ENCODE data around the gene PCDHB13. TPM values are rescaled to one million over a fixed set of nuclear protein-coding genes. Genes with fewer than 3 reads are reported as not detected.
"Not testable (repeated sequence)": the region's sequence is repeated elsewhere in the genome, so short reads cannot be mapped to it uniquely, and the experiment has no call there.

The PCDHB13 gene
- polyA plus RNA-seq, 3 donors, result 0.34 to 1.7 (median 1.3) TPM

DNA sequence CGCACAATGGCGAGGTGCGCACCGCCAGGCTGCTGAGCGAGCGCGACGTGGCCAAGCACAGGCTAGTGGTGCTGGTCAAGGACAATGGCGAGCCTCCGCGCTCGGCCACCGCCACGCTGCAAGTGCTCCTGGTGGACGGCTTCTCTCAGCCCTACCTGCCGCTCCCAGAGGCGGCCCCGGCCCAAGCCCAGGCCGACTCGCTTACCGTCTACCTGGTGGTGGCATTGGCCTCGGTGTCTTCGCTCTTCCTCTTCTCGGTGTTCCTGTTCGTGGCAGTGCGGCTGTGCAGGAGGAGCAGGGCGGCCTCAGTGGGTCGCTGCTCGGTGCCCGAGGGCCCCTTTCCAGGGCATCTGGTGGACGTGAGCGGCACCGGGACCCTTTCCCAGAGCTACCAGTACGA lies 33.7 kb downstream of the PCDHB13 start:
- H3K27ac ChIP-seq (ENCODE audit: low read depth, low read length), result not testable (repeated sequence)
- 42 to 45% (median 43%) methylated on average over 33 to 34 of the region's 34 CpGs for WGBS, 3 donors

DNA sequence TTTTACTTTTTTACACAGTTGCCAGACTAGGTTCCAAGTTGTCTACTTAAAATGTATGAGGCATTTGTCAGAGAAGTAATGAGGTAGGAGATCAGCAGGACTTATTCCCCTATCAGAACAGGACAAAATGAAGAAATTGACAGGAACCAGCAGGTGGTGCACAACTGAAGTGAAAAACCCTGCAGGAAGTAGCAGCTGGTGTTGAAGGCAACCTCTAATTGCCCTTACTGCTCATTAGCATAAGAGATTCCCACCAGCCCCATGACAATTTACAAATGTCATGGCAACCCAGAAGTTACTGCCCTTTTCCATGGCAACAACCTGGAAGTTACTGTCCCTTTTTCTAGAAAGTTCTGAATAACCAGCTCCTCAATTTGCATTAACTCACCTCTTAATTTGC lies 36.9 kb downstream of the PCDHB13 start:
- no peak overlapping the region for H3K27ac ChIP-seq (ENCODE audit: low read depth, low read length)

DNA sequence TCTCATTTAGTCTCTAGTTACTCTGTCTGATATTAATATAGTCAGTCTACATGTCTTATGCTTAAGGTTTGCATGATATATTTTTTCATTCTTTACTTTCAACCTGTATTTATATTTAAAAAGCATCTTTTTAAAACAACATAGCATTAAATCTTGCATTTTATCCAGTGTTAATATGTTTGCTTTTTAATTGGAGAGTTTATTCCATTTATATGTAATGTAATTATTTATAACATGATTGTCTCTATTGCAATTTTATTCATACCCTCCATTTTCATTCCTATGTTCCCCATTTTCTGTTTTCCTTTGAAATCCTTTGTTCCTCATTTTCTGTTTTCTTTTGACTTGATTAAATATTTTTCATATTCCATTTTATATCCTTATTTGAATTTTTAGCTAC lies 44.7 kb downstream of the PCDHB13 start:
- H3K27ac ChIP-seq (ENCODE audit: low read depth, low read length), result no peak overlapping the region

DNA sequence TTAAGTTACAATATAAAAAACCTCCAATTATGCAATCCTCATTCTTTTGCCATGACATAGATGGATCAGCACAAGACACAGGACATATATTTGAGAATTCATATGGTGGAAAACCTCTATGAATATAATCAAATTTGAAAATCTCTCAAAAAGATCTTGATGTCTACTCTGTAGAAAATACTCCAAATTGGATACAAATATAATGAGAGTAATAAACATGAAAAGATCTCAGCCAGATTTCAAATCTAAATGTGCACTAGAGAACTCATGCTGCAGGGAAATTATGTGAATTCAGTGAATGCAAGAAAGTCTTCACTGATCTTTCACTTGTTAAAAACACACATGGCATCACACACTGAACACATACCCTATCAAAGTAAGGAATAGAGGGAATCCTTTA lies 45.2 kb downstream of the PCDHB13 start:
- H3K27ac ChIP-seq (ENCODE audit: low read depth, low read length), result no peak overlapping the region

DNA sequence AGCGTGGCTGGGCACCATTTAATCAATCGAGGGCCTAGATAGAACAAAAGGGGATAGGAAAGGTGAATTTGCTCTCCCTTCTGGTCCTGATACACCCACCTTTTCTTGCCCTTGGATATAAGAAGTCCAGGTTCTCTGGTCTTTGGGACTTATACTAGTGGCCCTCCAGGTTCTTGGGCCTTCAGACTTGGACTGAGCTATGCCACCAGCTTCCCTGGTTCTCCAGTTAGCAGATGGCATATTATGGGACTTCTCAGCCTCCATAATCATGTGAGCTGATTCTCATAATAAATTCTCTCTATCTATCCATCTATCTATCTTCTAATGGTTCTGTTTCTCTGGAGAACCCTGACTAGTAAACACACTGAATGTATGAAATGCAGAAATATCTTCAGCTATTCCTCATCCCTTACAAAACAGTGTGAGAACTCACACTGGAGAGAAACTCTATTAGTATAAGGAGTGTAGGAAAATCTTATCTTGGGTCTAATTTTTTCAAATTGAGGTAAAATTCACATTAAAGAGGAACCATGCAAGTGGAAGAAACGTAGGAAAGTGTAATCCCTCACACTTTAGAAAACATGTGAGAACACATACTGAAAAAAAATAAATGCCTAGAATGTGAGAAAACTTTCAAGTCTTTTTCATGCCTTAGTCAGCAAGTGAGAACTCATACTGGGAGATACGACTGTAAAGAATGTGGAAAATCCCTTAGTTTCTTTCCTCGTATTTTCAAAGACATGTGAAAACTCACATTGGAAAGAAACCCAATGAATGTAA lies 46.9 kb downstream of the PCDHB13 start:
- H3K27ac ChIP-seq (ENCODE audit: low read depth, low read length), result no peak overlapping the region
- whole genome bisulfite sequencing, 3 donors, result 65 to 70% (median 67%) methylated on average over 5 of the region's 5 CpGs

DNA sequence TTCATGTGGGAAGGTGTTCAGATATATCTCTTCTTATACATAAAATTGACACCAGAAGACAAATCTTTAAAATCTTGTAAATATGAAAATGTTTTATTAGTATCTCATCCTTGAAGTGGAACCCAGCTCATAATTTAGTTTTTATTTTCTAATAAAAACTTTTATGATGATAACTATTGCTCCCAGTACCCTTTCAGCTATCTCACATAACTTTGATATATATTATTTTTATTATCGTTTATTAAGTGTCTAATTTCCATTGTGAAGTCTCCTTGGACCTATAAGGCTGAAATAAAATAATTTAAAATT lies 47.5 kb downstream of the PCDHB13 start:
- no peak overlapping the region for H3K27ac ChIP-seq (ENCODE audit: low read depth, low read length)
- 30 to 83% (median 78%) methylated on average over 1 of the region's 1 CpG for WGBS, 3 donors

Other genes starting within 250 kb of the PCDHB13 start
- under 1 TPM; 0.11 to 0.28 (median 0.25) TPM for gene PCDHAC2, start 247.4 kb upstream of the PCDHB13 start, polyA plus RNA-seq
- under 1 TPM in 1 of 3 donors, not detected in 2; 0.05 TPM for gene PCDHB1, start 162.5 kb upstream of the PCDHB13 start, polyA plus RNA-seq
- gene PCDHB2, start 119.3 kb upstream of the PCDHB13 start, polyA plus RNA-seq, result 1 to 10 TPM in 1 of 3 donors, under 1 TPM in 2; 0.74 to 3.2 (median 0.79) TPM
- gene PCDHB3, start 113.4 kb upstream of the PCDHB13 start, polyA plus RNA-seq, result 1 to 10 TPM in 1 of 3 donors, under 1 TPM in 2; 0.48 to 1.4 (median 0.90) TPM
- 1 to 10 TPM in 2 of 3 donors, under 1 TPM in 1; 0.90 to 2.9 (median 1.9) TPM for gene PCDHB4, start 92.1 kb upstream of the PCDHB13 start, polyA plus RNA-seq
- gene PCDHB5, start 78.7 kb upstream of the PCDHB13 start, polyA plus RNA-seq, result 1 to 10 TPM; 1.3 to 5.8 (median 1.6) TPM
- under 1 TPM in 2 of 3 donors, not detected in 1; 0.33 to 0.46 TPM for gene PCDHB6, start 63.9 kb upstream of the PCDHB13 start, polyA plus RNA-seq
- 1 to 10 TPM in 1 of 3 donors, under 1 TPM in 2; 0.20 to 1.5 (median 0.79) TPM for gene PCDHB7, start 41.3 kb upstream of the PCDHB13 start, polyA plus RNA-seq
- gene PCDHB8, start 36.1 kb upstream of the PCDHB13 start, polyA plus RNA-seq, result 1 to 10 TPM in 1 of 3 donors, under 1 TPM in 1, not detected in 1; 0.42 to 1.2 TPM
- 1 to 10 TPM in 1 of 3 donors, under 1 TPM in 2; 0.72 to 1.4 (median 0.90) TPM for gene PCDHB16, start 31.5 kb upstream of the PCDHB13 start, polyA plus RNA-seq
- gene PCDHB9, start 26.8 kb upstream of the PCDHB13 start, polyA plus RNA-seq, result under 1 TPM; 0.38 to 0.88 (median 0.79) TPM
- 1 to 10 TPM in 1 of 3 donors, under 1 TPM in 2; 0.41 to 1.1 (median 0.67) TPM for gene PCDHB10, start 21.6 kb upstream of the PCDHB13 start, polyA plus RNA-seq
- 1 to 10 TPM in 2 of 3 donors, under 1 TPM in 1; 0.45 to 1.4 (median 1.0) TPM for gene PCDHB11, start 14.3 kb upstream of the PCDHB13 start, polyA plus RNA-seq
- 1 to 10 TPM in 2 of 3 donors, under 1 TPM in 1; 0.81 to 1.2 (median 1.2) TPM for gene PCDHB12, start 5.2 kb upstream of the PCDHB13 start, polyA plus RNA-seq
- 1 to 10 TPM; 1.3 to 2.5 (median 1.4) TPM for gene PCDHB14, start 9.4 kb downstream of the PCDHB13 start, polyA plus RNA-seq
- gene PCDHB15, start 31.5 kb downstream of the PCDHB13 start, polyA plus RNA-seq, result 1 to 10 TPM in 2 of 3 donors, under 1 TPM in 1; 0.79 to 3.2 (median 2.0) TPM
- gene SLC25A2, start 90.1 kb downstream of the PCDHB13 start, polyA plus RNA-seq, result under 1 TPM in 1 of 3 donors, not detected in 2; 0.03 TPM
- gene TAF7, start 106.9 kb downstream of the PCDHB13 start, polyA plus RNA-seq, result 10 to 100 TPM; 32.2 to 62.0 (median 59.1) TPM
- gene PCDHGA1, start 116.6 kb downstream of the PCDHB13 start, polyA plus RNA-seq, result under 1 TPM in 2 of 3 donors, not detected in 1; 0.10 to 0.25 TPM
- 1 to 10 TPM in 1 of 3 donors, under 1 TPM in 2; 0.56 to 1.3 (median 0.89) TPM for gene PCDHGA2, start 124.8 kb downstream of the PCDHB13 start, polyA plus RNA-seq
- under 1 TPM; 0.45 to 0.82 (median 0.54) TPM for gene PCDHGA3, start 129.9 kb downstream of the PCDHB13 start, polyA plus RNA-seq
- under 1 TPM; 0.11 to 0.36 (median 0.30) TPM for gene PCDHGB1, start 136.2 kb downstream of the PCDHB13 start, polyA plus RNA-seq
- gene PCDHGA4, start 141.1 kb downstream of the PCDHB13 start, polyA plus RNA-seq, result under 1 TPM; 0.34 to 0.98 (median 0.82) TPM
- gene PCDHGB2, start 146.1 kb downstream of the PCDHB13 start, polyA plus RNA-seq, result under 1 TPM; 0.58 to 0.90 (median 0.71) TPM
- under 1 TPM; 0.34 to 0.52 (median 0.43) TPM for gene PCDHGA5, start 150.2 kb downstream of the PCDHB13 start, polyA plus RNA-seq
- under 1 TPM; 0.34 to 0.52 (median 0.40) TPM for gene PCDHGB3, start 156.3 kb downstream of the PCDHB13 start, polyA plus RNA-seq
- gene PCDHGA6, start 160.0 kb downstream of the PCDHB13 start, polyA plus RNA-seq, result 1 to 10 TPM in 1 of 3 donors, under 1 TPM in 2; 0.45 to 1.3 (median 0.83) TPM
- under 1 TPM; 0.11 to 0.38 (median 0.31) TPM for gene PCDHGA7, start 168.8 kb downstream of the PCDHB13 start, polyA plus RNA-seq
- gene PCDHGB4, start 173.8 kb downstream of the PCDHB13 start, polyA plus RNA-seq, result 1 to 10 TPM in 1 of 3 donors, under 1 TPM in 2; 0.34 to 1.2 (median 0.60) TPM
- under 1 TPM; 0.07 to 0.45 (median 0.10) TPM for gene PCDHGA8, start 178.7 kb downstream of the PCDHB13 start, polyA plus RNA-seq
- 1 to 10 TPM in 2 of 3 donors, under 1 TPM in 1; 0.11 to 3.1 (median 2.3) TPM for gene PCDHGB5, start 184.0 kb downstream of the PCDHB13 start, polyA plus RNA-seq
- gene PCDHGA9, start 188.9 kb downstream of the PCDHB13 start, polyA plus RNA-seq, result under 1 TPM; 0.51 to 0.89 (median 0.67) TPM
- gene PCDHGB6, start 194.1 kb downstream of the PCDHB13 start, polyA plus RNA-seq, result 1 to 10 TPM; 1.0 to 2.4 (median 1.0) TPM
- 1 to 10 TPM in 1 of 3 donors, under 1 TPM in 2; 0.64 to 1.8 (median 0.79) TPM for gene PCDHGA10, start 199.1 kb downstream of the PCDHB13 start, polyA plus RNA-seq
- 1 to 10 TPM; 2.3 to 4.9 (median 2.6) TPM for gene PCDHGB7, start 203.8 kb downstream of the PCDHB13 start, polyA plus RNA-seq
- 1 to 10 TPM in 1 of 3 donors, under 1 TPM in 2; 0.32 to 1.1 (median 0.79) TPM for gene PCDHGA11, start 207.1 kb downstream of the PCDHB13 start, polyA plus RNA-seq
- 1 to 10 TPM in 2 of 3 donors, under 1 TPM in 1; 0.48 to 2.0 (median 1.2) TPM for gene PCDHGA12, start 216.6 kb downstream of the PCDHB13 start, polyA plus RNA-seq

All from adipose tissue (tissue), 3 donors.